Gastroesophageal sphincter (tissue), 4 donors: ENCODE data around the gene LIX1. TPM values are rescaled to one million over a fixed set of nuclear protein-coding genes. Genes with fewer than 3 reads are reported as not detected.
A peak's percentile ranks its signal among the peaks of the same experiment; 100 is the strongest.

Source experiments
- ATAC-seq: fragments of 150-250 bp; one replicate; pipeline ENCODE4 v1.9.1; 2016; ENCODE audit warnings: mild to moderate bottlenecking, moderate library complexity
- H3K27ac ChIP-seq, 4 donors: fragments of 200-600 bp; sonication (generic) in 3 of 4; 1 replicate in 3 of 4; 2 replicates in 1 of 4; pipeline ENCODE4 v1.5.1; 2016 to 2019
- H3K27me3 ChIP-seq: fragments of 200-600 bp; sonication (generic); one replicate; pipeline ENCODE4 v1.5.1; 2019
- H3K36me3 ChIP-seq, 2 donors: fragments of 200-600 bp; sonication (generic); one replicate each; pipeline ENCODE4 v1.5.1; 2019; ENCODE audit warnings: control low read depth in 1 of 2
- H3K4me1 ChIP-seq, 3 donors: fragments of 200-600 bp; sonication (generic); 1 replicate in 2 of 3; 2 replicates in 1 of 3; pipeline ENCODE4 v1.5.1; 2016 to 2019; ENCODE audit warnings: control low read depth in 2 of 3
- H3K4me3 ChIP-seq, 2 donors: fragments of 200-600 bp; sonication (generic); one replicate each; pipeline ENCODE4 v1.5.1; 2019; ENCODE audit warnings: mild to moderate bottlenecking in 1 of 2, moderate library complexity in 1 of 2
- H3K9me3 ChIP-seq, 3 donors: fragments of 200-600 bp; sonication (generic); one replicate each; pipeline ENCODE4 v1.5.1; 2017 to 2019; ENCODE audit warnings: control low read depth in 2 of 3
- EP300 ChIP-seq: sonication (generic); formaldehyde crosslinking; IDR thresholded peaks from one replicate; pipeline ENCODE4 v1.6.1; 2017; ENCODE audit warnings: antibody characterized with exemption, mild to moderate bottlenecking
- POLR2A ChIP-seq, 2 donors: fragments of 450-650 bp; IDR thresholded peaks; one replicate each; pipeline ENCODE4 v1.6.1; 2017; ENCODE audit warnings: antibody characterized with exemption in 2 of 2, mild to moderate bottlenecking in 2 of 2, moderate library complexity in 1 of 2
- POLR2AphosphoS5 ChIP-seq: sonication (generic); formaldehyde crosslinking; IDR thresholded peaks from one replicate; pipeline ENCODE4 v1.6.1; 2017; ENCODE audit warnings: antibody characterized with exemption
- WGBS, 2 donors: methylation state at CpG; one replicate each; pipeline ENCODE4 v1.1.5; 2018; ENCODE audit warnings: low coverage in 1 of 2; 5-methylcytosine and 5-hydroxymethylcytosine counted together
- total RNA-seq, 4 donors: library from RNA; depleted of rRNA; stranded (reverse); fragments of >200 nt; gene quantifications; one replicate each; pipeline ENCODE4 v1.1.0, GENCODE V29; 2016
- TF ChIP-seq, protein P1 (sequence below), 4 experiments: fragments of 200-600 bp in 2 of 4; fragments of 450-650 bp in 2 of 4; sonication (generic) in 1 of 4; IDR thresholded peaks; one replicate each; pipeline ENCODE4 v1.5.1; 2017 to 2019; ENCODE audit warnings: antibody characterized with exemption in 4 of 4, mild to moderate bottlenecking in 2 of 4, moderate library complexity in 2 of 4

The LIX1 gene
- total RNA-seq, 4 donors from 2014 or later: 0.08 to 1.1 (median 0.67) TPM; not detected in 1

DNA sequence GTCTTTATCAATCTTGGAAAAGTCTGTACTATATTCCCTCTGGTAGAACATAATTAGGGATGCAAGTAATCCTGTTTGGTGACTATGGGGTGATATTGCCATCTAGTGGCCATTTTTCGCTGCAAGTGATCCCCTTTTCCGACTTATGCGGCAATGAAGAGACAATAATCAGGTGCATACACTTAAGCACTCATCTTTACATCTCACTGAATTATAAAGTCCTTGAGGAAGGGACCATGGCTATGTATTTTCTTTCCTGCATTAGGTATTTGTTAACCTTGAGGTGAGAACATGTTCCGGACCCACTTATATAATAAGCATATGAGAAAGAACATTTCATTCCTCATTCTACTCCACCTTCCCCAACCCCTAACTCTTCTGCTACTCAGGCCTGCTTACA is 19.6 kb upstream of the LIX1 start:
- peaks cover 0 to 70% of the 10 kb centered on the region in 2 donors for H3K36me3 ChIP-seq
- ATAC-seq: peak; percentile 62

DNA sequence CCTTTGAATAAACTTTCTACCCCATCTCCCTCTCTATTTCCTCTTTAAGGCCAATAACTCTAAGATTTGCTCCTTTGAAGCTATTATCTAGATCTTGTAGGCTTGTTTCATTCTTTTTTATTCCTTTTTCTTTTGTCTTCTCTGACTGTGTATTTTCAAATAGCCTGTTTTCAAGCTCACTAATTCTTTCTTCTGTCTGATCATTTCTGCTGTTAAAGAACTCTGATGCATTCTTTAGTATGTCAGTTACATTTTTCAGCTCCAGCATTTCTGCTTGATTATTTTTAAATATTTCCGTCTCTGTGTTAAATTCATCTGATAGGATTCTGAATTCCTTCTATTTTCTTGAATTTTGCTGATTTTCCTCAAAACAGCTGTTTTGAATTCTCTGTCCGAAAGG is 15.3 kb upstream of the LIX1 start:
- no peak for ATAC-seq
- WGBS, 2 donors: 96 to 100% methylated on average over 2 of the region's 2 CpGs

More for the DNA sequence above, 19.6 kb upstream of the LIX1 start:
- TF ChIP-seq, protein P1, sequence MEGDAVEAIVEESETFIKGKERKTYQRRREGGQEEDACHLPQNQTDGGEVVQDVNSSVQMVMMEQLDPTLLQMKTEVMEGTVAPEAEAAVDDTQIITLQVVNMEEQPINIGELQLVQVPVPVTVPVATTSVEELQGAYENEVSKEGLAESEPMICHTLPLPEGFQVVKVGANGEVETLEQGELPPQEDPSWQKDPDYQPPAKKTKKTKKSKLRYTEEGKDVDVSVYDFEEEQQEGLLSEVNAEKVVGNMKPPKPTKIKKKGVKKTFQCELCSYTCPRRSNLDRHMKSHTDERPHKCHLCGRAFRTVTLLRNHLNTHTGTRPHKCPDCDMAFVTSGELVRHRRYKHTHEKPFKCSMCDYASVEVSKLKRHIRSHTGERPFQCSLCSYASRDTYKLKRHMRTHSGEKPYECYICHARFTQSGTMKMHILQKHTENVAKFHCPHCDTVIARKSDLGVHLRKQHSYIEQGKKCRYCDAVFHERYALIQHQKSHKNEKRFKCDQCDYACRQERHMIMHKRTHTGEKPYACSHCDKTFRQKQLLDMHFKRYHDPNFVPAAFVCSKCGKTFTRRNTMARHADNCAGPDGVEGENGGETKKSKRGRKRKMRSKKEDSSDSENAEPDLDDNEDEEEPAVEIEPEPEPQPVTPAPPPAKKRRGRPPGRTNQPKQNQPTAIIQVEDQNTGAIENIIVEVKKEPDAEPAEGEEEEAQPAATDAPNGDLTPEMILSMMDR (IDR thresholded peaks at IDR 0.05): peak; percentile 78 to 91 (median 88)
- TF ChIP-seq EP300: no peak
- no peak overlapping the region for H3K27ac ChIP-seq
- no peak overlapping the region for H3K4me3 ChIP-seq
- H3K9me3 ChIP-seq: peaks cover 0 to 5% (median 0%) of the 10 kb centered on the region in 3 donors
- whole genome bisulfite sequencing, 2 donors: 25% methylated on average over 4 of the region's 4 CpGs
- no peaks in the 10 kb centered on the region for H3K27me3 ChIP-seq
- no peaks in the 10 kb centered on the region for H3K4me1 ChIP-seq

DNA sequence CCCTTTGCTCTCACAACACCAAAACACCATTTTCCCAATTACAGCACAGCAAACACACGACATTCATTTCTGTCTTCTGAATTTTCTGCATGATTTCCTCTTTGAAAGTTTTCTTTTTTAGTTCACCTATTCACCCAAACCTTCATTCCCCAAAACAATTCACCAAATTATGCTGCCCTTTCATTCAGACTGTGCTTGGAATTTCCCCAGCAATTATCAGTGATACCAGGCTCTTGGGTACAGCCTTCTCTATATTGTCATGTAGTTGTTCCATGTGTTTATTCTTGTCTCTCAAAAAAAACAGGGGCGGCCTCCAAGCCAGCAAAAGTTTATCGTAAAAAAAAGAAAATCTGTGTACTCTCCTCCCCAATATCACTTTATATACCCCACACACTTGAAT is 9.0 kb upstream of the LIX1 start:
- no peaks in the 10 kb centered on the region for H3K9me3 ChIP-seq
- no peaks in the 10 kb centered on the region for H3K4me1 ChIP-seq
- no peaks in the 10 kb centered on the region for H3K36me3 ChIP-seq
- TF ChIP-seq POLR2AphosphoS5 (no peak), POLR2A (IDR thresholded peaks at IDR 0.05) (no peak), EP300 (no peak)
- TF ChIP-seq, protein P1 (IDR thresholded peaks at IDR 0.05): no peak
- 91 to 93% methylated on average over 3 of the region's 3 CpGs for WGBS, 2 donors
- H3K27me3 ChIP-seq: no peaks in the 10 kb centered on the region
- no peak for ATAC-seq
- no peak overlapping the region for H3K27ac ChIP-seq
- no peak overlapping the region for H3K4me3 ChIP-seq

More for the DNA sequence above, 15.3 kb upstream of the LIX1 start:
- H3K4me1 ChIP-seq: no peaks in the 10 kb centered on the region
- H3K27me3 ChIP-seq: no peaks in the 10 kb centered on the region
- H3K9me3 ChIP-seq: peaks cover 0 to 5% (median 0%) of the 10 kb centered on the region in 3 donors
- no peak overlapping the region for H3K4me3 ChIP-seq
- H3K27ac ChIP-seq: no peak overlapping the region
- H3K36me3 ChIP-seq: peaks cover 0 to 35% of the 10 kb centered on the region in 2 donors
- no peak for TF ChIP-seq EP300
- TF ChIP-seq, protein P1 (IDR thresholded peaks at IDR 0.05): no peak
- TF ChIP-seq POLR2AphosphoS5: no peak
- no peak for TF ChIP-seq POLR2A (IDR thresholded peaks at IDR 0.05)

DNA sequence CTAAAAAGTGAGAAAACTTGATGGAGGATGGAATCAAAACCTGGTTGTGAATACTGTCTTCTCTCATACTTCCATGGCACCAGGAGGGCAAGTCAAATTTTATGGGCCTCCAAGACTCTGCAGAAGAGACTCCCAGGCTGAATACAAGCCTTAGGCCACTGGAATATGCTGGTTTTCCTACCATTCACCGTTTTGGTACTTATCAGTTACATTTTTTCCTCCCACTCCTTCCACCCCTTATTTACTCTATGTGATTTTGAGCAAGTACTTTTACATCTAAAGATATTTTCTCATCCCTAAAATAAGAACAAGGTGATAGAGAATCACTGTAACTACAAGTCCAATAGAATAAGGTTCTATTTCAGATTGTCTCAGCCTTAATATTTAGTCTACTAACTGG is 8.0 kb upstream of the LIX1 start:
- WGBS, 2 donors: 53 to 80% methylated on average over 1 of the region's 1 CpG
- Histone ChIP-seq H3K27me3 (no peaks in the 10 kb centered on the region), H3K4me1 (no peaks in the 10 kb centered on the region), H3K27ac (no peak overlapping the region), H3K36me3 (no peaks in the 10 kb centered on the region), H3K9me3 (no peaks in the 10 kb centered on the region), H3K4me3 (no peak overlapping the region)
- ATAC-seq: no peak
- TF ChIP-seq, protein P1 (IDR thresholded peaks at IDR 0.05): no peak
- TF ChIP-seq POLR2A (IDR thresholded peaks at IDR 0.05) (no peak), POLR2AphosphoS5 (no peak), EP300 (no peak)

DNA sequence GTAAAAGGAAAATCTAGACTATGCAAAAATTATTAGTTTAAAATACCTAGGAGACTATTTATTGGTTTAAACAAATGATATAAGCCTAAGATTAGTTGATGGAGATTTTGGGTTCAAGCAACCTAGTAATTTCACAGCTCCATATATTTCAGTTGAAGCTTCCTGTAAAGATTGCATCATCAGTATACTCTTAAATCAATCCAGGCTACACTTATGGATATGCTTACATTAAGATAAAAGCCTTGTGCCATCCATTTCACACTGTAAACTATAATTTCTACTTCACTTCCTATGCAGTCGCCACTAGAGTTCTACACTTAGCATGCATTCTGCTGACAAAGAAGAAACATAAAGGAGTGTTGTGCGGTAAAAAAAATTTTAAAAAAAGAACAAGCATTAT is 7.3 kb upstream of the LIX1 start:
- no peak for TF ChIP-seq POLR2AphosphoS5
- TF ChIP-seq, protein P1 (IDR thresholded peaks at IDR 0.05): no peak
- no peak for TF ChIP-seq POLR2A (IDR thresholded peaks at IDR 0.05)
- TF ChIP-seq EP300: no peak
- no peaks in the 10 kb centered on the region for H3K9me3 ChIP-seq
- no peaks in the 10 kb centered on the region for H3K4me1 ChIP-seq
- ATAC-seq: no peak
- H3K27ac ChIP-seq: no peak overlapping the region
- 70 to 92% methylated on average over 2 of the region's 2 CpGs for WGBS, 2 donors
- no peaks in the 10 kb centered on the region for H3K27me3 ChIP-seq
- H3K36me3 ChIP-seq: no peaks in the 10 kb centered on the region
- H3K4me3 ChIP-seq: no peak overlapping the region
